IMR-90 (cell line): ENCODE data around the gene PATL2. TPM values are rescaled to one million over a fixed set of nuclear protein-coding genes. Genes with fewer than 3 reads are reported as not detected.

Experiments used
- ATAC-seq: fragments of 200-7000 bp; cut with Tn5 transposase; 2 replicates; pipeline ENCODE4 v1.9.1; 2020; ENCODE audit warnings: low read depth, mild to moderate bottlenecking, moderate library complexity
- BruUV-seq: library from RNA; stranded (reverse); fragments of 400-500 nt; replicated peaks from 2 replicates; lab custom pipeline; 2021; lab: Mats Ljungman, UMichigan
- CTCF ChIA-PET: fragments of 300-600 bp; formaldehyde crosslinking; extraction: SDS; loops from one replicate; lab custom pipeline; 2021; ENCODE audit warnings: antibody characterized with exemption; lab: Yijun Ruan, JAX
- POLR2A ChIA-PET: fragments of 300-600 bp; sonication (Branson Sonifier 250); formaldehyde crosslinking; loops from one replicate; lab custom pipeline; 2022; ENCODE audit warnings: antibody characterized with exemption; ENCODE audit not compliant: unreplicated experiment; lab: Charles Lee
- DNase-seq: peaks from one replicate; pipeline ENCODE4 v3.0.0; 2013
- H2AFZ ChIP-seq: replicated peaks from 2 replicates; pipeline ENCODE3; 2013; ENCODE audit warnings: low read length, mild to moderate bottlenecking; ENCODE audit not compliant: poor library complexity
- H2AK5ac ChIP-seq: 2 replicates; pipeline ENCODE4 v1.6.1; 2013; ENCODE audit warnings: low read depth, low read length, inconsistent platforms
- H2AK9ac ChIP-seq: replicated peaks from 2 replicates; pipeline ENCODE3; 2013; ENCODE audit warnings: mild to moderate bottlenecking, low read depth, low read length, moderate library complexity; ENCODE audit not compliant: poor library complexity
- H2BK120ac ChIP-seq: 2 replicates; pipeline ENCODE4 v1.6.1; 2013; ENCODE audit warnings: low read depth, low read length, inconsistent platforms
- H2BK15ac ChIP-seq: 3 replicates; pipeline ENCODE4 v1.6.1; 2013; ENCODE audit warnings: low read depth, low read length, inconsistent platforms
- H2BK20ac ChIP-seq: 2 replicates; pipeline ENCODE4 v1.6.1; 2013; ENCODE audit warnings: low read depth, mild to moderate bottlenecking, inconsistent platforms, low read length, moderate library complexity
- H2BK5ac ChIP-seq: 2 replicates; pipeline ENCODE4 v1.6.1; 2013; ENCODE audit warnings: mild to moderate bottlenecking, low read depth, low read length, inconsistent platforms; ENCODE audit not compliant: poor library complexity, severe bottlenecking
- H3K14ac ChIP-seq: replicated peaks from 2 replicates; pipeline ENCODE4 v1.6.1; 2013; ENCODE audit warnings: low read depth, low read length, inconsistent platforms
- H3K18ac ChIP-seq: 2 replicates; pipeline ENCODE4 v1.6.1; 2013; ENCODE audit warnings: low read depth, low read length, control low read depth
- H3K23ac ChIP-seq: 2 replicates; pipeline ENCODE4 v1.6.1; 2013; ENCODE audit warnings: low read depth, low read length, inconsistent platforms
- H3K27ac ChIP-seq: 2 replicates; pipeline ENCODE4 v1.5.1; 2013; ENCODE audit warnings: mild to moderate bottlenecking, control low read depth, low read length; ENCODE audit not compliant: insufficient read depth
- H3K27me3 ChIP-seq: 2 replicates; pipeline ENCODE4 v1.6.1; 2013; ENCODE audit warnings: low read length; ENCODE audit not compliant: control insufficient read depth, insufficient read depth
- H3K36me3 ChIP-seq: 2 replicates; pipeline ENCODE4 v1.6.1; 2013; ENCODE audit warnings: low read length, mixed read lengths; ENCODE audit not compliant: control insufficient read depth, insufficient read depth
- H3K4ac ChIP-seq: 2 replicates; pipeline ENCODE4 v1.6.1; 2013; ENCODE audit warnings: low read depth, low read length, inconsistent platforms
- H3K4me1 ChIP-seq: 2 replicates; pipeline ENCODE4 v1.6.1; 2013; ENCODE audit warnings: low read length, mixed read lengths; ENCODE audit not compliant: control insufficient read depth, insufficient read depth
- H3K4me2 ChIP-seq: 2 replicates; pipeline ENCODE4 v1.6.1; 2013; ENCODE audit warnings: low read depth, mild to moderate bottlenecking, control low read depth, low read length, moderate library complexity
- H3K4me3 ChIP-seq: 2 replicates; pipeline ENCODE4 v1.5.1; 2013; ENCODE audit warnings: low read depth, mild to moderate bottlenecking, control low read depth, low read length, moderate library complexity; ENCODE audit not compliant: insufficient read depth
- H3K56ac ChIP-seq: 2 replicates; pipeline ENCODE4 v1.6.1; 2013; ENCODE audit warnings: low read length, inconsistent platforms; ENCODE audit not compliant: insufficient read depth; ENCODE audit errors: extremely low read depth
- H3K79me1 ChIP-seq, 2 experiments: 2 replicates each; pipeline ENCODE4 v1.6.1; 2013; ENCODE audit warnings: low read length in 2 of 2, inconsistent platforms in 1 of 2, low read depth in 1 of 2
- H3K9ac ChIP-seq: 2 replicates; pipeline ENCODE4 v1.6.1; 2013; ENCODE audit warnings: low read depth, low read length, control low read depth
- H3K9me1 ChIP-seq: 2 replicates; pipeline ENCODE4 v1.6.1; 2013; ENCODE audit warnings: low read length, inconsistent platforms; ENCODE audit not compliant: insufficient read depth
- H3K9me3 ChIP-seq: 2 replicates; pipeline ENCODE4 v1.6.1; 2013; ENCODE audit warnings: low read length; ENCODE audit not compliant: control insufficient read depth, insufficient read depth
- H4K20me1 ChIP-seq: 2 replicates; pipeline ENCODE4 v1.6.1; 2013; ENCODE audit warnings: low read length, inconsistent platforms; ENCODE audit not compliant: insufficient read depth
- H4K5ac ChIP-seq: 2 replicates; pipeline ENCODE4 v1.6.1; 2013; ENCODE audit warnings: mild to moderate bottlenecking, low read depth, low read length, control low read depth
- H4K8ac ChIP-seq, 2 experiments: 2 replicates each; pipeline ENCODE4 v1.6.1; 2013; ENCODE audit warnings: low read depth in 2 of 2, low read length in 2 of 2, control low read depth in 1 of 2, inconsistent platforms in 1 of 2
- H4K91ac ChIP-seq: 2 replicates; pipeline ENCODE4 v1.6.1; 2013; ENCODE audit warnings: low read depth, low read length, inconsistent platforms; ENCODE audit not compliant: insufficient read depth
- CEBPB ChIP-seq: IDR thresholded peaks from 2 replicates; pipeline ENCODE4 v1.6.1; 2012; ENCODE audit warnings: low read depth, low read length, improper control_type of control experiment
- RAD21 ChIP-seq: IDR thresholded peaks from 2 replicates; pipeline ENCODE4 v1.6.1; 2012; ENCODE audit warnings: low read length, improper control_type of control experiment
- WGBS, 2 experiments: methylation state at CpG; one replicate each; pipeline versions ENCODE4 v1.1.5 to v1.1.7; 2013; ENCODE audit warnings: missing lambda C conversion rate in 2 of 2; ENCODE audit not compliant: insufficient read length in 1 of 2; ENCODE audit errors: extremely low coverage in 2 of 2; 5-methylcytosine and 5-hydroxymethylcytosine counted together
- dilution Hi-C: fragments of 300-500 bp; cut with HindIII; formaldehyde crosslinking; loops from one replicate; pipeline ENCODE4 v1.14.3; 2018; ENCODE audit warnings: low sequenced_read_pairs; ENCODE audit not compliant: unreplicated experiment
- in situ Hi-C: fragments of 300-500 bp; cut with MboI; formaldehyde crosslinking; loops from 3 replicates; pipeline ENCODE4 v1.14.3; 2019; ENCODE audit warnings: low sequenced_read_pairs, inconsistent platforms, mixed read lengths
- intact Hi-C: fragments of 100-400 bp; cut with micrococcal nuclease; formaldehyde crosslinking; loops from 2 replicates; pipeline ENCODE4 v1.10.0; 2022
- polyA plus RNA-seq, 3 experiments: library from polyadenylated mRNA; depleted of rRNA; stranded (reverse); fragments of >200 nt; gene quantifications; 2 replicates each; pipeline ENCODE4 v1.2.3, GENCODE V29; 2012; ENCODE audit warnings: low replicate concordance in 1 of 3
- total RNA-seq: library from RNA; depleted of rRNA; stranded (reverse); fragments of >200 nt; gene quantifications from 2 replicates; pipeline ENCODE4 v1.2.3, GENCODE V29; 2012

PATL2 gene
- total and polyA plus RNA-seq, 2 of the 4 experiments (the other 2 are of a cell fraction): 0.10 TPM; not detected in 1

DNA sequence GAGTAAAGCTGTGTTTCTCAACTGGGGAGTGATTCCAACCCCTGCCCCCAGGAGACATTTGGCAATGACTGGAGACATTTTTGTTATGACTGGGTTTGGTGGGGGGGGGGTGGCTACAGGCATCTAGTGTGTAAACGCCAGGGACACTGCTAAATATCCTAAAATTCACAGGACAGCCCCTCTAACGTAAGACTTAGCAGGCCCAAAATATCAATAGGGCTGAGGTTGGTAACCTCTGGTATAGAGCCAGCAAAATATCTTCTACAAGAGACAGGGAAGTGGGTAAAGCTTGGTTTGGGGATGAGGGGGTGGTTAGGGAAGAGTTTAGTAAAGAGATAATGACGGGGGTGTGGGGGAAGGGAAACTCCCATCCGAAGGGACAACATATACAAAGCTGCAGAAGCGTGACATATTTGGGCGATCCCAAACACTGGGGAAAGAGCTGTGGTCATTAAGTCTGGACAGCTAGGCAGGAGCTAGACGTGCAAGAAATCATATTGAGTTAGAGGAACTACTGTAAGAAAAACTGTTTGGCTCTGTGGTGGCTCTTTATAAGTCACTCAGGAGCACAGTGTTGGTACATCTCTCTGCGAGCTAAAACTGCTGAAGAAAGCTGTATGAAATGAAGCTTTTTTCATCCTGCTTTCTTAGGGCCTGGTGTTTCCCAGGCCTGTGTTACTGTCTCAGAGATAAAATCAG, 24.5 kb upstream of the PATL2 start:
- intact Hi-C loops: loop anchor here (5.0 kb wide), 1 partner anchor 143 kb away; no protein-coding TSS in a partner anchor
- Histone ChIP-seq H3K4me3 (no peak overlapping the region), H2BK120ac (peak overlapping the region; percentile 32), H2BK15ac (peak overlapping the region; percentile 23; the same call in 1 of the 3 replicates), H2AK9ac (peak overlapping the region; percentile 44), H3K27ac (no peak overlapping the region), H3K4ac (0 out of 2 replicates have a peak overlapping the region, but pooled peaks have one; percentile 1), H2BK20ac (no peak overlapping the region; the same call in 1 of the 2 replicates), H2AK5ac (no peak overlapping the region), H3K9ac (0 out of 2 replicates have a peak overlapping the region, but pooled peaks have one; percentile 6), H3K18ac (peak overlapping the region; percentile 24; the same call in 1 of the 2 replicates), H3K9me3 (no peaks in the 10 kb centered on the region), H3K79me1 (0 out of 4 replicates have a peak, but pooled peaks cover 0 to 12% of the 10 kb centered on the region in 2 experiments), H4K20me1 (no peaks in the 10 kb centered on the region), H4K91ac (peak overlapping the region; percentile 2; the same call in 1 of the 2 replicates), H4K5ac (peak overlapping the region; percentile 5; the same call in 1 of the 2 replicates), H3K56ac (no peak overlapping the region), H3K14ac (peak overlapping the region; percentile 62; the same call in 1 of the 2 replicates), H3K4me1 (peaks cover 6% of the 10 kb centered on the region), H3K9me1 (peaks cover 4% of the 10 kb centered on the region; the same call in 1 of the 2 replicates), H3K27me3 (no peaks in the 10 kb centered on the region), H2AFZ (peak overlapping the region; percentile 58), H4K8ac (peak overlapping the region; percentile 1 to 53; a peak in 2 of 4 replicates), H3K36me3 (peaks cover 3% of the 10 kb centered on the region; the same call in 1 of the 2 replicates), H3K23ac (peak overlapping the region; percentile 56; the same call in 1 of the 2 replicates), H2BK5ac (peak overlapping the region; percentile 7), H3K4me2 (peak overlapping the region; percentile 23; the same call in 1 of the 2 replicates)
- peak; percentile 16 for DNase-seq
- dilution Hi-C loops: no loop called here
- no TSS peak for BruUV-seq
- TF ChIP-seq CEBPB (0 out of 2 replicates have a peak, but pooled peaks have one; percentile 23), RAD21 (no peak)
- WGBS, 2 experiments: 26 to 100% methylated on average over 1 to 5 of the region's 8 CpGs
- CTCF ChIA-PET: interaction anchor here (0.8 to 2.7 kb wide), 6 partner anchors 17 to 72 kb away, joined by 3 to 16 read pairs (median 4); partner anchors contain the start of genes B2M, PATL2 and SPG11
- POLR2A ChIA-PET: interaction anchor here (1.2 to 1.8 kb wide), 2 partner anchors 25 to 72 kb away, joined by 5 to 7 read pairs; partner anchors contain the start of genes B2M, PATL2 and SPG11
- in situ Hi-C loops: loop anchor here (5.0 kb wide), 2 partner anchors 68 to 153 kb away; no protein-coding TSS in a partner anchor
- peak; percentile 59 for ATAC-seq
